Stimulated activated CD4-positive, alpha-beta T cell treated with anti-CD3 and anti-CD28 coated beads, TNF-alpha, amount 100 ng/mL, for 24 hours (primary cell): Measurements from ENCODE around the gene MARCKS.
"Not testable (repeated sequence)": the region's sequence is repeated elsewhere in the genome, so short reads cannot be mapped to it uniquely, and the experiment has no call there.

Source experiments
- DNase-seq, 3 experiments: peaks; one replicate each; pipeline ENCODE4 v3.0.0-alpha.2; 2020; ENCODE audit warnings: low read depth in 3 of 3

The MARCKS gene

DNA sequence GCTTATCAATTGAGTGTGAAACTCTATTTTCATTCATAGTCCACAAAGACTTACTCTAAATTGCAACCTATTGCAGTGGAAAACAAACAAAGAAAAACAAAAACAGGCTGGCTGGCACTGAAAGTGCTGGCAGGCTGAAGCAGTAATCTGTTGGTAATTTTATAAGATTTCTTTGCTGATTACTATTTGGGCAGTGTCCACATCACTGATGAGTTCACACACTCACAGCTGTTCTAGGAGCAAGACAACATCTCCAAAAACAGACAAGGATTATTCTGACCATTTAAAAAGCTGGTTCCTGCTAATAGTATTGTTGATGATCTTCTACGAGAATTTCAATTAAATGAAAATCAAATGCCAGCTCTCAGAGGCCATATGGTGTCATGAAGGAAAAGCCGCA is 26.9 kb downstream of the MARCKS start:
- no peak for DNase-seq

DNA sequence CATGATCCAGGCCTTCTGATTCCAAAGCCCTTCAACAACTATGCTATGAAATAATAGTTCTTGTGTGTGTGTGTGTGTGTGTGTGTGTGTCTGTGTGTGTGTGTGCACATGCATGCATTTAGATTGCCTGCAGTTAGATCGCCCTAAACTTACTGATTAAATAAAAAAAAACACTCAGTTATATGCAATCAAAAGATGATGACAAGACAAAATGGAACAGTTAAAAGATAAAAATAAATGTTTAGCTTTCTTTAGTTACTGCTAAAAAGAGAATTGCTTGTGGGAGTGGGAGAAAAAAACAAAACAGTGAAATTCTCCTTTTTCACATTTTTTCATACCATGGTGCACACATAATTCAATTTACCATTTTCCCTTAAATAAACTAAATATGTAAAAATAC is 29.4 kb downstream of the MARCKS start:
- DNase-seq, result no peak

DNA sequence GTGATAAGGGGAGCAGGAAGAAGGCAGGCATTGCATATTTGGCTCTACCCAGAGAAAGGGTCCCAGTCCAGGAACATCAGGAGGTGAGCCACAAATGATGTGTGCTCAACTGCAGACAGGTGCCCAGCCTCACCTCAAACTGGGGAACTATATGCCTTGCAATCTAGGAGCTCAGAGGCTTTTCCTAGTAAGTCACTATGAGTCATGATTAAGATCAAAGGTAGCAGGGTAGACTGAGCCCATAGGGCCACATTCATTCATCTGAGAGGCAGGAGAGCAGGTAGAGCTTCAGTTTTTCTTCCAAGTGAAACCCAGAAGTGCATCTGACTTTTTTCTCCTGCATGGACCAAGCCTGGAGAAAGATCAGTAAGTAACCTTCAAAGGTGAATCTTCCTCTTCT is 31.3 kb downstream of the MARCKS start:
- DNase-seq, result no peak

DNA sequence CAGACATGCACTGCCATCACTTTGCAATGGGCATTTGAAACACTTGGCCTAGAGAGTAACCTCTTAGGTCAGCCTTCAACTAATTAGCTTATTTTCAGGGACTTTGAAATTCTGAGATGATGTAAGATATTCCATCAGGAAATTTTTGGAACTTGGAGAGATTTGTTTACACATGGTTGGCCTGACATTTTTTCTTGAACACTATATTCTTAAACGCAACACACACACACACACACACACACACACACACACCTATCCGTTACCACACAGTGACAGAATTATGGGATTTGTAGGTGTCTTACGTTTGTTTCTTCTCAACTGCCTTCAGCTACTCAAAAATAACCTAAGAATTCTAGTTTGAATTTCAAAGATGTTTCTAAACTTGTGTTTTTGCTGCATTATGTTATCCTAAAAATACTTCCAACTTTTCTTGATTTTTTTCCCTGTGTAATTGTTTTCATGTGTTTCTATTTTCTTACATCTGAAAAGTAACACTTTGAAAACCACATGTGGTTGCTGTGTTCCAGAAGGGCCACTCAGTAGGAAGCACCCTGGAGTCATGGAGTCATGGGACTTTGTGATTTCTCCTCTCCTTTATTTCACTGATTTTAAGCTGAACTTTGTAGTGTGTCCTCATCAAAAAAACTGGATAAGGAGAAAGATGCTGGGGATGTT is 31.9 kb downstream of the MARCKS start:
- no peak for DNase-seq

DNA sequence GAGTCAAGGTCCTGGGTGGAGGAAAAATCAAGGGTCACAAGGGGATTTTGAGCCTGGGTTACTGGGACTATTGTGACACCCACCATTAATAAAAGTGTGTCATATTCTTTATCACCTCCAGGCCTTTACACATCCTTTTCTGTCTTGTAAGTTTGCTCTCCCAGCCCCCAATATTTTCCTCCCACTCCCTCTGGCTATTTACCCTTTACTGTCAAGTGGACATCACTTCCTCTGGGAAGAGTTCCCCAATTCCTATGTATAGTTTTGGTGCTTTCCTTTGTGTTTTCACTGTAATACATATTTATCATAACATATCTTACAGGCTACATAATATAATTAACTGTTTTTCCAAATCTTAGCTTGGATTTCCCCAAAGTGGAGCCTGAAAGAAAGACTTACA is 36.3 kb downstream of the MARCKS start:
- DNase-seq, result no peak

DNA sequence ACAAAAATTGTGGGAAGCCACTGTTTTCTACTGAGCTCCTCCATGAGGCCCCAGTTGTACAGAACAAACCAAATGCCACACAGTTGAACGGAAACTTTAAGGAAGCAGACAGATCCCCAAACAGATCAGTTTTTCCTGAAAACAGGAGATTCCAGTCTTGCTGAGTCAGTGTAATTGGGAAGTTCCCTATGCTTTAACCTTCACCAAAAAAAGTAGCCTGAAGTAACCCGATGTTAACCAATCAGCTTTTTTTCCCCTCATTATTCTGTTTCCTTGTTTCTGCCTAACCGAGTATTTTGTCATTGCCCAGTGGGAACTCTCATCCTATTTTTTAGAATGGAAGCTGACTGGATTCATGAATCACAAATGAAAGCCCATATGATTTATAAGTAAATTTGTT is 36.7 kb downstream of the MARCKS start:
- DNase-seq, result no peak

DNA sequence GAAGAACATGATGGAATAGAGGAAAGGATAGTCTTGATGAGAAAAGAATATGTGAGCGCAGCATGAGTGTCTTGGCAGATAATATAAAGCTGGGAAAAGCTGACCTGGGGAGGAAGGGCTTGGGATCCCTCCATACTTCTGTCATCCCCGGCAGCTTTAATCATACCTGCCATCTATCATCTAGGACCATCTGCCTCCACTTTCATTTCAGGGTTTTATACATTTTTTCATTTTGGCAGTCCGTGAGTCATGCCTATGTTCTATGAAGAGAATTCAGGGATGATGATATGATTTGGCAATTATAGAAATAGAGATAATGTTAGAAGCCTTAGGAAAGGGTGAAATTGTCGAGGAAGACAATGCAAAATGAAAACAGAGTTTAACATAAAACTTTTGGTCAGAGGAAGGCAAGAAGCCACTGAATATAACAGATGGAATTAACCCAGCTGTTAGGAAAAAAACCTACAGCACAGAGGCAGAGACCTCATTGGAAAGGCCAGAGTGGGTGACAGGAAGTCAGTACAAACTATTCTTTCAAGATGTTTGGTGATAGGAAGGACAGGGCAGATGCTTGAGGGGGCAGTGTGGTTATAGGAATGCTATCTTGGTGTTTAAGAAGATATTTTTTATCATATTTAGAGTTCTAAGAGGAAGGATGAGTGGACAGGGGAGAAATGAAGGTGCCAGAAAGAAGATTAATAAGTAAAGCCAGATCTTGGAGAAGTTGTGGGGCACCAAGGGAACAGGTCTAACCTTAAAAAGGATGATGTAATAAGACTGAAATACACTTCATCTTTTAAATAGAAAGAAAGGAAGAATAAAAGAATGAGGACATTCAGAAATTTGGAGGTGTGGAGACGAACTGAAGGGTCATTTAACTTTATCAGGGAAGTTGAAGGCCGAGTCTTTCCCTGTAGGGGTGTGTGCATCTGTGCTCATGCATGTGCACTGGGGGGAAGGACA is 37.8 kb downstream of the MARCKS start:
- no peak for DNase-seq

DNA sequence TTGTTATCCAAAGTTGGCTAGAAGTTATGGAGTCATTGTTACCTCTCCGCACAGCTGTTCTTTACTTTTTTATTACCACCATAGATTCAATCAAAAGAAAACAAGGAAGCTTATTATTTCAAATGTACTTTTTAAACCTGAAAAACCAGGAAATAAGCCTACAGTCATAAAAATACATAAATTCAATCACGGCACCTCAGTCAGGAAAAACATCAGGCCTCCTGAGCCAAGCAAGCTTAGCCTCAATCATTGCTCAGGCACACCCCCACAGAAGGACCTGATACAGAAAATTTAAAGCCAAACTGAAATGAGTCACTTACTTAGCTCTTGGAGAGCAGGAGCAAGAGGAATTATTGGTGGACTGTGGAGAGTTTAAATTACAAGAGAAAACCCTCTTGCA is 44.3 kb downstream of the MARCKS start:
- DNase-seq, result no peak

DNA sequence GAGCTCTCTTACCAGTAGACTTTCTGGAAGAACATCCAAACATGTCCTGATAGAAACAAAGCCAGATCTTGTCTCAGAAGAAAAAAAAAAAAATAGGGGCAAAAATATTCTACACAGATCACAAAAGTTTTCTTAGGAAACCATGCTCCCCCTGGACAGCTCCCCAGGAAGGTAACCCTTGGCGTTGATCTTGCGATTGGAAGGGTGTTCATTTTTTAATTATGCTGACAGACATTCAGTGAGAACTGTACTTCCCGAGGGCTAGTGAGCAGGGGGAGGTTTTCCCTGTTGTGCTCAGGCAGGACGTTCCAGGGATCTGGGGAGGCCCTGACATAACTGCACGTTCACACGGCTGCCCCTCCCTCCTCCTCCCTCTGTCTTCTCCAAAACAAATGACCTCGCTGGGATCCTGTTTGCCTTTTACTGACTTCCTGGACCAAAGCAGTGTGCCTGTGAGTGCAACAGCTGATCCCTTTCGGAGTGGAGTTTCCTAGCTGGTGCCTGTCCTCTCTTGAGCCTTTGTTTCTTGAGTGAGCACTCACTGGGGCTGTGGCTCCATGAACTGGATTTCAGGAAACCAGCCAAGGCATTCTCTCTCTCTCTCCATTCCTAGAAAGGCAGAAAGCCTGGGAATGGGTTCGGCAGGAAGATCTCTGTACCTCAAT is 46.7 kb downstream of the MARCKS start:
- DNase-seq, result no peak

DNA sequence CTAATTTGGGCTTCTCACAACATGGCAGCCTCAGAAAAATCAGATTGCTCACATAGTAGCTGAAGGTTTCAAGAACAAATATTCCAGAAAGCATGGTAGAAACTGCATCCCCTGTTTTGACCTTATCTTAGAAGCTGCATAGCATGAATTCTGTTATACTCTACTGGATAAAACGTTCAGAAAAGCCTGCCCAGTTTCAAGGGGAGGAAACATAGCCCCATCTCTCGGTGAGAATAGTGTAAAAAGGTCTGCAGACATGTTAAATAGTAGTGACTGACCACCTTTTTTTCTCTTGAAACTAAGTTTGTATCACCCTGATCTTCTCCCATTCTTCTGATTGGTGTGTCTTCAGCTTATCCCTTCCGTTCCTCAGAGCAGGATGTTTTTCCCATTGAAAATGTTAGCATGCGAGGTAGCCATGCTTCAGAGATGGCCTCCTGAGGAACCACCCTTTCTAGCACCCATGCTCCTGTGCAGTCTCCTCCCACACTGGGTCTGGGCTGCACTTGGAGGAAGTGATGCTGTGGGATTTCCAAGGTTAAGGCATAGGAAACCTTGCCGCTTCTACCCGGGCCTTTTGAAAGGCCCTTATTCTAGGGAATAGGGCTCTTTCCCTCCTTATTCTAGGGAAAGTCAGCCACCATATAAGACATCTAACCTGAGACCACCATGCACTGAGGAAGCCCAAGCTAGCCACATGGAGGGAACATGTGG is 50.1 kb downstream of the MARCKS start:
- no peak for DNase-seq

DNA sequence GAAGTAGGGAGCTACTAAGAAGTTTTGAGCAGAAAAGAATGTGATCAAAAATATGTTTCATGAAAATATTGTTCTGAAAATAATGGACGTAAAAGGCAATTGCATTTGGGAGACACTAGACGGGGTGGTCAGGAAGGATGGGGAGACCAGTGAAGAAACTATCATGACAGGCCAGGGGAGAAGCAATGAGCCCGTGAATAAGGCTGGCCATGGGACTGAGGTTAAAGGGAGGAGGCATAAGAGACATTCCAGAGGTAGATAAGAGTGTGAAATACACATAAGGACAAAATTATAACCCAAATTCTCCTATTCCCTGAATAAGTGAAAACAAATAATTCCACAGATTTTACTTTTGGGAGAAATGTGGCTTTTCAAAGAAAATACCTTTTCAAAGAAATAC is 51.7 kb downstream of the MARCKS start:
- DNase-seq, result no peak

DNA sequence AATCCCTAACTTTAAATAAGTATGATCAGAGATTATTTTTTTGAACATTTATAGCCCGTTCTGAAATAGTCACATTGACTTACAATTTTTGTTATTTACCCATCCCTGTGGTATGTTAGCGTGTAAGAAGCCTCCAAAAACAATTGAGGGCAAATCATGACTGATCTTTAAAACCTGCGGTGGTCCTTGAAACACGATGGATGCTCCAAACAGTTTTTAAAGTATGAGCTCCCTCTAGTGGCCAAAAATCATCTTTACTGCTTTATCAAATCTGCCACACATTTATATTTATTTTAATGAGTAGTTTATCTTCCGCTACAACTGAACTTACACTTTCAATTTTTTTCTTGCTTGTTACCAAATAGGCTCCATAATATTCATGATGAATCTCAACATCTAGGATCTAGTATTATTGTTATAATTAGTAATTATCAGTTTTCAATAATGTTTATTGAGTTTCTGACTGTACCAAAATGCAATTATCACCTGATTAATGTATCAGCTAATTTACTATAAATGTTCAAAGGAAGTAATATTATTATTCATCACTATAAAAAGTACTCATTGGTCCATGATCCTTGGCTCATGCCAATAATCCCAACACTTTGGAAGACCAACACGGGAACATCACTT is 52.2 kb downstream of the MARCKS start:
- peak in 1 of 3 experiments; percentile 4 for DNase-seq

DNA sequence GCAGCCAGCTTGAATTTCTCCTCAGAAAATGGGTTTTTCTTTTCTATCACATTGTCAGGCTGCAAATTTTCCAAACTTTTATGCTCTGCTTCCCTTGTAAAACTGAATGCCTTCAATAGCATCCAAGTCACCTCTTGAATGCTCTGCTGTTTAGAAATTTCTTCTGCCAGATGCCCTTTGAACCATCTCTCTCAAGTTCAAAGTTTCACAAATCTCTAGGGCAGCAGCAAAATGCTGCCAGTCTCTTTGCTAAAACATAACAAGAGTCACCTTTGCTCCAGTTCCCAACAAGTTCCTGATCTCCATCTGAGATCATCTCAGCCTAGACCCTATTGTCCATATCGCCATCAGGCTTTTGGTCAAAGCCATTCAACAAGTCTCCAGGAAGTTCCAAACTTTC is 53.1 kb downstream of the MARCKS start:
- DNase-seq, result not testable (repeated sequence)
